HK-2 (cell line): ENCODE data around the gene MEGF11.

Experiments used
- DNase-seq: peaks from one replicate; pipeline ENCODE4 v3.0.0-alpha.2; 2018; ENCODE audit not compliant: unreplicated experiment

The MEGF11 gene

DNA sequence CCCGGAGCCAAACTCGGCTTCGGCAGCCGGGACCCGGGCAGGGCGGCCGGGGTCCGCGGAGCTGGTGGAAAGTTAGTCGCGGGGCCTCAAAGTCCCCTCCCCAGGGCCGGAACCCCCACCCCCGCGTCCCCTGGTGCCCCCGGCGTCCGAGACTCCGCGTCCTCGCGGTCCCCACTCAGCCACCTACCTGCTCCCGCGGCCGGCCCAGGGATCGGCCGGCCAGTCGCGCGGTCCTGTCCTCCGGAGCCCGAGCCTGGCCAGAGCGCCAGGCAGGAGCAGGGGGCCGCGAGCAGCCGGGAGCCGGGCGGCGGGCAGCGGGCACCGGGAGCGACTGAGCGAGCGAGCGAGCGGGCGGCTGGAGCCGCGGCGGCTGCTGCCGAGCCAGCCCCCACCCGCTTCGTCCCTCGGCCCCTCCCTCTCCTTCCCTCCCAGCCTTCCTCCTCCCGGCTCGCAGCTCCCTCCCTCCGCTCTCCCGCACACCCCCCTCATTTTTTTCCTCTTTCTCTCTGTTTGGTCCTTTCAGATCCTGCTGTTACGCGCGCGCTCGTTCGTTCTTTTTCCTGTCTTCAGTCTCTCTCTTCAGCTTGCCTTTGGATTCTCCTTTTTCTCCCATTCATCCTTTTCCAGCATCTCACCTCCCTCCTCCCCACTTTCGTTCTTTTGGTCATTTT lies at the start of gene MEGF11:
MEGF11 (minus strand) TSS at position 333 of the 671 bp plus-strand sequence. CDS start 125,347 bp downstream, outside the sequence.
- DNase-seq = peak; percentile 14

DNA sequence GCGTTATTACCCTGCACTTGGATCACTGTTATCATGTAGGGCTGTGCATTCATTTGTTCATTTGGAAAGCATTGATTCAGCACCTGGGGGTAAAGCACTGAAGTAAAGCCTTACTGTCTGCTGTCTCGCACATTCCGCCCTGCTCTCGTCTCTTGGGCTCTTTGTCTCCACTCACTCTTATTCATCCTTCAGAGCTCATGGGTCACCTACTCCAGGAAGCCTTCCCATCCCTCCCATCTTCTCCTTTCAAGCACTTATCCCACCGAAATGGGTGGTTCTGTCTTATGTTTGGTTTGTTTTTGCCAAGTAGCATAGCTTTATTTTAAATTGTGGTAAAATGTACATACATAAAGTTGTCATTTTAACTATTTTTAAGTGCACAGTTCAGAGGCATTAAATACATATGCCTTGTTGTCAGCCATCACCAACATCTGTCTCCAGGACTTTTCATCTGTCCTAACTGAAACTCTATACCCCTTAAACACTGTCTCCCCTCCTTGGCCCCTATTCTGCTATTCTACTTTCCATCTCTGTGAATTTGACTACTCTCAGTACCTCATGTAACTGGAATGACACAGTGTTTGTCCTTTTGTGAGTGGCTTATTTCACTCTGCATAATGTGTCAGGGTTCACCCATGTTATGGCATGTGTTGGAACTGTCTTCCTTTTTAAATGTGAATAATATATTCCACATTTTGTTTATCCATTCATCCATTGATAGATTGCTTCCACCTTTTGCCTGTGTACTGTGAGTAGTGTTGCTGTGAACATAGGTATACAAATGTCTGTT lies 49.1 kb upstream of the MEGF11 start:
- no peak for DNase-seq

DNA sequence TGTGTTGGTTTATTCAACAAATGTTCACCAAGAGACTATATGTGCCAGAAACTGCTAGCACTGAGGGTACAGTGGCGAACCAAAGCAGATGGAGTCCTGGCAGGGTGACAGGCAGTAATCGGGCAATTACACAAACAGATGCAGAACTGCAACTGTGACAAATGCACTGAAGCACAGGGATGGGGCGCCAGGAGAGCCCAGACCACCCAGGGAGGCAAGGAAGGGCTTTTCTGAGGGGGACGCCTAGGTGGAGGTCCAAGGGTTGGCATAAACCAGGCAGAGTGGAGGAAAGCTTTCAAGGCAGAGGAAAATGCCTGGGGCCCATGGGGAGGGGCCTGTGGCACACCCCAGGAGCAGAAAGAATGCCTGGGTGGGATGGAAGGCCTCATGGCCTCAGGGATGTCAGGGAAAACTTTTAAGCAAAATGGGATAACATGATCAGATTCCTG lies 45.3 kb upstream of the MEGF11 start:
- DNase-seq = no peak

DNA sequence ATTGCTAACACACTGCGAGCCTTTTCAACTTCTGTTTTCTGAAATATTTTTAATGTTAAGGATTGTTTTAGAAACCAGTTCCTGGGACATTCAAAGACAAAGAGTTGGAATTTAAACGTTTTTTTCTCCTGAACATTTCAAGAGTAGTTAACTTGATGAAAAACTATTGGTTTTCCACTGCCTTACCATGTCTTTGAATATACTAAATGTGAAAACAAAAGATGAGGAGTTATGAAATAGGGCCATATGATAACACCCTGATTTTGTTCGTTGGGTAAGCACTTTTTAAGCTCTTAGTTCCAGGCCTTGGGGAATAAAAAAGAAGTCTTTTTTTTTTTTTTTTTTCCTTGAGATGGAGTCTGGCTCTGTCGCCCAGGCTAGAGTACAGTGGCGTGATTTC lies 42.6 kb upstream of the MEGF11 start:
- no peak for DNase-seq

DNA sequence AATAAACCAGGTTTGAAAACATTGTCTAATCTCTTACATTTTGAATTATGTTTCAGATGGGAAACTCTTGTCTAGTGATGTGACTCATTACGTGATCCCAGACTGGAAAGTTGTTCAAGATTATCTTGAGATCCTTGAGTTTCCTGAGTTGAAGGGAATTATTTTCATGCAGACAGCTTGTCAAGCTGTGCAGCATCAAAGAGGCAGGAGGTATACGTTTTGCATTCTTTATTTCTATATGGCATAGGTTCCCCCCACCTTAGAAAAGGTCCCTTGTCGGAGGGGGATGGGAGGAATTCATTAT lies 41.3 kb upstream of the MEGF11 start:
- no peak for DNase-seq

DNA sequence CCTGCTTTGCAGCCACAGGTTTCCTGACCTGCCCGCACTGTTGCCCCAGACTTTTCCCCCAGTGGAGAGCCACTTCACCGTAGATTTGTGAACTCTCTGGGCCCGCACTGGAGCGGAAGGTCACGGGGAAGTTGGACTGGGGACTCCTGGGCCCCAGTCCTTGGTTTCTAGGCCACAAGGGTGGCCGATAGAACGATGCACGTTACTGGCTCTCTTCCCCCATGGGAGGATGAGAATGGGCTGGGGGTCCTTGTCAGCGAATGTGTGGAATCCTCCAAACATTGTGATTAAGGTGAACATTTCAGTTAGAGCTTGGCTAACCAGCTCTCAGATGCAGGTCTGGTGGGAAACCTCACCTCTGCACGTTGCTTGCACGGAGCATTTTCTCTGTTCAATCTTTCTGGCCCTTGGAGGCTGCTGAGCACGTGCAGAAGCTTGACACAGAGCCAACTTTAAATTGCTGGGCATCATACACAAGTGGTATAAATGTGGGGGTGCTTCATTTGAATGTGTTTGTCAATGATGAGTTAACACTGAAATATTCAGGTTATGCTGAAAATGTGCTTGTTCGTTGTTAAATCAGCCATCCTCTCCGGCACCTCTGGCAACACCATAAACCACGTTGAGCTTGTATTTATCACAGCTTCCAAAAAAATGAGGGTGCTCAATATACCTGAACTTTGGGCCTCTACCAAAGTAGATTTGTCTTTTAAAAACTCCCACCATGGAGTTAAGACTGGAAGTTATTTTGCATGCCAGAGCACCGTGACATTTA lies 40.8 kb upstream of the MEGF11 start:
- DNase-seq = peak; percentile 41

DNA sequence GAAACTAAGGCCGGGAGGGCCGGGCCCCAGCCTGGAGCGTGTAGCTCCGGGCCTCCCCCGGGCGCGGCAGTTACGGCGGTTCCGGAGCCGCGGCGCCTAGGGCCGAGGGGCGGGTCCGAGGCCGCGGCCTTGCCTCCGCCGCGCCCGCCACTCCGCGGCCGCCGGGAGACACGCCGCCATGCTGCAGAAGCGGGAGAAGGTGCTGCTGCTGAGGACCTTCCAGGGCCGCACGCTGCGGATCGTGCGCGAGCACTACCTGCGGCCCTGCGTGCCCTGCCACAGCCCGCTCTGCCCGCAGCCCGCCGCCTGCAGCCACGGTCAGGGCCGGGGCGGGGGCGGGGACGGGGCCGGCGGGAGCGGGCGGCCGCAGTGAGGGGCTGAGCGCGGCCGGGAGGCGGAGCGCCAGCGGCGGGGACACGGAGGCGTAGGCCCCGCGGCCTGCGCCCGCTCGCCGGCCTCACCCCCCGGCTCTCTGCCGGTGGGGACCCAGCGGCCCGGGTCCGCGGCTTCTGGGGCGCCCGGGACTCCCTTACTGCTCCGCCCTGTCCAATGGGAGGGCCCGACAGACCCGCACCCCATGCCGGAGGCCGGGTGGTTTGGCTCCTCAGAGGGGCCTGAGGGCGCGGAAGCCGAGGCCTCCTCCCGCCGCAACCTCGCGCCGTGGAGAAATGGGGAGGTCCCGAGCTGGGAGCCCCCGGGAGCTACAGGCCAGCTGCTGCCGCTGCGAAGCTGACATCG lies 40.0 kb upstream of the MEGF11 start, which contains the start of gene DIS3L:
DIS3L (plus strand) TSS at position 150 of the 738 bp plus-strand sequence; CDS start at position 179, 29 bp downstream.
- DNase-seq = peak; percentile 50

DNA sequence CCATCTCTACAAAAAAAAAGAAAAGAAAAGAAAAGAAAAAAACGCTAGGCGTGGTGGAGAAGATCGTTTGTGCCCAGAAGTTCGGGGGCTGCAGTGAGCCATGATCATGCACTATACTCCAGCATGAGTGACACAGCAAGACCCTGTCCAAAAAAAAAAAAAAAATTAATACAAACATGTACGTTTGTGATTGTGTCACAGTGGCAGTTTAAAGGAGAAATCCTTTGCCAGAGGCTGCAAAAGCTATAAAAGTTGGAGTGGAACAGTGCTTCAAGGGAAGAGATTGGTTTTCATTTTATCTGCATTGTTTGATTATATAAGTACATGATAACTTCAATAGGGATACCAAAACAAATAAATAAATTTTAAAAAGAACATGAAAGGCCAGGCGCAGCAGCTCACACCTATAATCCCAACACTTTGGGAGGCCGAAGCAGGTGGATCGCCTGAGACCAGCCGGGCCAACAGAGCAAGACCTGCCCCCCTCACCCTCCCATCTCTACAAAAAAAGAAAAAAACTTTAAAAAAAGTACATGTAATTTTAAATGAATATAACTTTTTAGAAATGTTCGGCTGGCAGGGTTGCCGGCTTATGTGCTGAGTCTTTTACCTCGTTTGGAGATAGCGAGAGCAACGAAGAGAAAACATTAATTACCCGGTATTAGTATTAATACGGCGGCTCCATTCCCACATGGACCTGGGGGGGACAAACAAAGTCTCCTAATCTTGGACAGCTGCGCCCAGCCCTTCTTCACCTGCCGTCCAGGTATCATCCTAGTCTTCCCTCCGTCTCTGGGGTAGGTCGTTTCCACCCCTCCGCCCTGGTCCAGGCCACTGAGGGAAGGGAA lies 39.2 kb upstream of the MEGF11 start:
- DNase-seq = no peak

DNA sequence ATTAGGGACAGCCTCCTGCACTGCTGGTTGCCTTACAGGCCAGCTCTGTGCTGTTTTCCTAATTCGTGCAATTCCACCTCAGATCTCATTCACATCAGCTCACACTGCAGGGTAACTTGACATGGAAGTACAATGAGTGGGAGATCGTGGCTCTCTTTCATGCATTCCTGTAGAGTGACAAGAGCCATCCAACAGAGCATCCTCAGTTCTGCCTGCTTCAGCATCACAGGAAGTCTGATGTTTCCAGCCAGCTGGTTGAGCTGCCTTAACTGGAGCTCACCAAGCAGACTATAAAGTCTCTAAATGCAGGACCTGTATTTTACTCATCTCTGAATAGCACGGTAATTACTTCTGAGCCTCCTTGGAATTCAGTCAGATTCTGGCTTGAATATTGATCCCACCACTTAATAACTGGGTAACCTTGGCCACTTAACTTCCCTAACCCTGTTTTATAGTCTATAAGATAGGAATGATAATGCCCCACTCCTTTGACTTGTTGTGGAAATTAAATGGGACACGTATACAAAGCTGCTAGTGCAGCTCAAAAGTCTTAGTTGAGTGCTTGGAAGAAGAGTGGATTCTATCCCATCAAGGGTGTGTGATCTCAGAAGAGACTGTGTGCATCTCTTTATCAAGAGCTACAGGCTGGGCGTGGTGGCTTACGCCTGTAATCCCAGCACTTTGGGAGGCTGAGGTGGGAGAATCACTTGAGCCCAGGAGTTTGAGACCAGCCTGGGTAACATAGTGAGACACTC lies 38.4 kb upstream of the MEGF11 start:
- no peak for DNase-seq

DNA sequence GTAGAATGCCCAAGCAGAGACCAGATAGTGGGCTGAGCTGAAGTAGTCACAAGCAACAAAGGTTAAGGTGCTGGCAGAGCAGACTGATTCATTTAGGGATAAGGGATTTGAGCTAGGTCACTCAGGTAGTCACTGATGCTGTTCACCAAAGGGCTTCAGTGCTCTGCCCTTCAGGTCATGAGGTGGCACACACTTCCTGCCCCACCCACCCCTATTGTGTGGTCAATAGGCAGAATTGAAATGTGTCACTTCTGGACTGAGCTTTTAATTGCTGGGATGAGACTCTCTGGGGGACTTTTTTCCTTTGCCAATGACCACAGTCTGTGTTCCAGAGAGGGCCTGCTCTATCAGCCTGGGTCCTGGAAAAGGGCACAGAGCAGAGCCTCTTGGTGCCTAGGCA lies 37.0 kb upstream of the MEGF11 start:
- no peak for DNase-seq

DNA sequence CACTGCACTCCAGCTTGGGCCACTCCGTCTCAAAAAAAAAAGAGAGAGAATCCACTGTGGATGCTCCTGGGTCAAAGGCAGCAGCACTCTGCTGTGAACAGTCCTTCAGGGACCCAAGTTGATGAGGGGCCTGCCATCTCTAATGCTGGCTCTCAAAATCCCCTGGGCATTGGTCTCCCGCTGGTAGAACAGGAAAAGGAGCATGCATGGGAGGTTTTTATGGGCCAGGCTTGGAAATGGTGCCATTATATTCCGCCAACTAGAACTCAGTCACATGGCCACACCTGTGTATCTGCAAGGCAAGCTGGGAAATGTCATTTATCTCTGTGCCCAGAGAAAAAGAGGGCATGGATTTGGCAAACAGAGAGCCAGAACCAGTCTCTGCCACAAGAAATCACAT lies 36.5 kb upstream of the MEGF11 start:
- no peak for DNase-seq

DNA sequence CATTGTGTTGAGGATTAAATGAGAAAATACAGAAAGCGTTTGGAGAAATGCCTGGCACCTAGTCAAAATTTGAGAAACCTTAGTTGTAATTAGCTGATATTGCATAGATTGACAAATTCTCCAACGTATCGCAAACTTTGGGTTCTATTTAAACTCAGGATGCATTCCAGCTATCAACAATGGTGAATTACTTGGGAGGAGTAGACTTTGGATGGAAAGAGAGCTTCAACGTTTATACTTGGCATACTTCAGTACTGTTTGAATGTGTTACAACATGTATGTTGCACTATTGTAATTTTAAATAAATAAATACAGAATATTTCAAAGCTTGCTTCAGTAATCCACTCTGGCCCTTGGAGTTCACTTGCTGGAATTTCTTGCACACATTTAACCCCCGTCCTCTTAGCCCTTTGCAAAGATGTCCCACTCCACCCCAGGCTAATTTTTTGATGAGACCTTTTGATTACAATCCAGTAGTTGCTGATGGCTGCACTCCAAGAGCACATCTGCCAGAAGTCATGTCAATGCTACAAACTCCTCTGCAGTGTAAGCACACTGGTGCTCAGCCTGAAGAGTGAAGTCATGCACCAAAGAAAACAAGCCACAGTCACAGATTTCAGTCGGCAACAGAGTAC lies 35.1 kb upstream of the MEGF11 start:
- no peak for DNase-seq

DNA sequence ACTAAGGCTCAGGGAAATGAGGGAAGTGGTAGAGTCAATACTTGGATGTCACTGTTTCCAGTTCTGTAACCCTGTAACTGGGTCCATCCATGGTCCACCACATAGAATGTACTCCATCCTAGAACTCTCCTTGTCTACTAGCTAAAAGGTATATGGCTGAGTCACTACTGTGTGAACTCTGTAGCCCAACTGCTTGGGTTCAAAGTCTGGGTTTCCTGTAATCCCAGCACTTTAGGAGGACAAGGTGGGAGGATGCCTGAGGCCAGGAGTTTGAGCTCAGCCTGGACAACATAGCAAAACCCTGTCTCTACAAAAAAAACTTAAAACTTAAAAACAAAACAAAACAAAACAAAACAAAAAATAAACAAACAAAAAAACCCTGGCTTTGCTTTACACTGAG lies 34.5 kb upstream of the MEGF11 start:
- DNase-seq = no peak

DNA sequence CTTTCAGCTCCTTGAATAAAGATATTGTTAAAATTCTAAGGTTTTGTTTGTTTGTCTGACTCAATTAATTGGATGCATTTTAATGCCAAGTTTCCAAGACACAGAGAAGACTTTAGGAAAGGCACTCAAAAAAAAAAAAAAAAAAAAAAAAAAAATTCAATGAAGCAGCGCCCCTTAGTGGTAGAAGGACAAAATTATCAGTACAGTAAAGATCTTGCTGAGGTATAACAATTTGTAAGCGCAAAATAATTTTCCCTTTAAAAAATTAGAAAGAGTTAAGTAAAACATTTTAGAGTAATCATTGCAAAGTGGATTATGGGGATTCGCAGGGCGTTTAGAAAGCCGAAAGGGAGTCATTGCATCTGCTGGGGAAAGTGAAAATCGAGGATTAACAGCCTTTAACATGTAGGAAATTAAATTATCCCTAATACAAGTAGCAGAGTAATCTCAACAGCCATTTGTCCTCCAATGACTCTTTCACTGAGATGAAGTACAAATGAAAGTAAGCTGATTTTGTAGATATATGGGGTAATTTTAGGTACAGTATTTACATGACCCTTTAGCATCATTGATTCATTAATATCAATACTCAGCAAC lies 34.0 kb upstream of the MEGF11 start:
- no peak for DNase-seq

DNA sequence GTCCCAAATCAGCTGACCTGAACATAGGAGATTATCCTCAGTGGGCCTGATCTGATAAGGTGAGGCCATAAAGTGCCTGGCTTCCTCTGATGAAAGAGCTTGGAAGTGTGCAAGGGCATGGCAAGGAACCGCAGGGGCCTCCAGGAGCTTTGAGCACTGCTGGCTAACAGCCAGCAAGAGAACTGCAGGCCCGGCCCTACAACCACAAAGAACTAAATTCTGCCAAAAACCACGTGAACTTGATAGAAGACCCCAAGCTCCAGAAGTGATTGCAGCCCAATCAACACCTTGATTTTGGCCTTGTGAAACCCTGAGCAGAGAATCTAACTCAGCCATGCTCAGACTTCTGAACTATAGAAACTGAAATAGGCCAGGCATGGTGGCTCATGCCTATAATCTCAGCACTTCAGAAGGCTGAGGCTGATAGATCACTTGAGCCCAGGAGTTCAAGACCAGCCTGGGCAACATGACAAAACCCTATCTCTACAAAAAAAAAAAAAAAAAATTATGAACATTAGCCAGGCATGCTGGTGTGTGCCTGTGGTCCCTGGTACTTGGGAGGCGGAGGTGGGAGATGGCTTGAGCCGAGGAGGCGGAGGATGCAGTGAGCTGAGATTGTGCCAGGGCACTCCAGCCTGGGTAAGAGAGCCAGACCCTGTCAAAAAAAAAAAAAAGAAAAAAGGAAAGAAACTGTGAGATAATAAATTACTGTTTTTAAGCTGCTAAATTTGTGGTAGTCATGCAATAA lies 32.2 kb upstream of the MEGF11 start:
- DNase-seq = no peak

DNA sequence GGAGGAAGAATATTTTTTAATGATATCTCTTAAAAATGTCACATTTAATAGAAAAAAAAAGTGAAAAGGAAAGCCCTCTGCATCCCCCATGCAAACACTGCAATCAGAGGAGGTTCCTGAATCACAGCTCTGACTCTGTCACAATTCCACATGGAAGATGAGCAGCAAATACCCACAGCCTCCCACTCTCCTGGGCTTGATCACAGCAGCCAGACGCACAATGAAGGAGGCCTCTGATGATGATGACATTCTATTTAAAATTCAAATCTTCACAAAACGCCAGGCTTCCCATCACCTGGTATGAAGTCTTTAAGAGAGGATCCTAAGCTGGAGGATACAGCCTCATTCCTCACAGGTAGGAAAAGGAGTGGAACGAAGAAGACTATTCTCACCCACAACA lies 30.7 kb upstream of the MEGF11 start:
- no peak for DNase-seq

DNA sequence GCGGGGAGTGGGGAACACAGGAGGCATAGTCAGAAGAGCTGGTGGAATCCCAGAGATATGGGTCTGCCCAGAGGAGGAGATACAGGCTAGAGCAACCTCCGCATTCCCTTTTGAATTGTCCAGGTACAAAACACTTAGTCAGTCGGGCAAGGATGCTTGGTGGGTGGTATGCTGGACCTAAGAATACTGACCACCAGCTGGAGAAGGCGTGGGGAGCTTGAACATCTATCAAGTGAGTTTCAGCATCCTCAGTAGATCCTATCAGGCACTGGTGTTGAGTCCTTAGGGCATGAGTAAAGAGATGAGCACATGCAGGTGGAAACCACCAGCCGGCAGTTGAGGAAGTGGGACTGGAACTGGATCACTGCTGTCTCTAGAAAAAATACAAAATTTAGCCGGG lies 25.1 kb upstream of the MEGF11 start:
- no peak for DNase-seq

DNA sequence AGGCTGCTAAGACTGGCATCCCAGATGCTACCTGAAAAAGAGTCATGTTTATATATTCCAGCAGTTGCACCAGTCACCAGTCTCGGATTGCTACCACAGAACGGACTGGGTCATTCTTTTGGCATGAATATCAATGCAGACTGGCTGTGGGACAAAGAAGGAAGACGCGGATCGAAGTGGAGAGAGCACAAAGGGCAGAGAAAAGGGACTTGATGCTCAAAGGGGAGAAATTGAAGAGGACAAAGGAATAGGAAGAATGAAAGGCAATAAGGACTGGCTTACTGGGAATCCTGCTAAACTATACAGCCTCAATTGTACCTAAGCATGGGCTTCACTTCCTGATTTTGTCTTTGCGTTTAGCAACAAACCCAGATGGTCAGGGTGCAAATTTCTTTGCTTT lies 24.5 kb upstream of the MEGF11 start:
- DNase-seq = no peak

DNA sequence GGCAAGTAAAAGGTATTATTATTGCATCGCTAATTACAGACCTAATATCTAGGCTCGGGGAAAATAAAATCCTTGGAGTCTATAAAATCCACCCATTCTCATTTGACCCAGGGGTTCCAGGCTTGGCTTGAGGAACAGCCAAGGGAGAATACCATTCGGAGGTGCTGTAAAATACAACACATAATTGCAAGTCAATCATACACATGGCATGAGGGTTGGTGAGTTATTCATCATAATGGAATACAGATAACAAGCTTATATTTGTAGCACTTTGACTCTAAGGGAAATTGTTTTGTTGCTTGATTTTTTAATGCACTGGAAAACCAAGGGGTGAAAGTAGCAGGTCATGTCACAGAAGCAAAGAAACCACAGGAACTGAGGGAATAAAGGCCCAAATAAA lies 23.0 kb upstream of the MEGF11 start:
- no peak for DNase-seq
